M059J (cell line): ENCODE measurements around the gene DNAH3. TPM values are rescaled to one million over a fixed set of nuclear protein-coding genes. Genes with fewer than 3 reads are reported as not detected.
"Not testable (repeated sequence)": the region's sequence is repeated elsewhere in the genome, so short reads cannot be mapped to it uniquely, and the experiment has no call there.

Experiments
- DNase-seq: peaks from one replicate; pipeline ENCODE4 v3.0.0-alpha.2; 2012; ENCODE audit warnings: low read depth
- total RNA-seq: library from RNA; depleted of rRNA; stranded (reverse); fragments of >200 nt; shearing (Covaris generic); gene quantifications from 2 replicates; pipeline ENCODE4 v1.2.3, GENCODE V29; 2014; rRNA removed

DNAH3 gene, protein sequence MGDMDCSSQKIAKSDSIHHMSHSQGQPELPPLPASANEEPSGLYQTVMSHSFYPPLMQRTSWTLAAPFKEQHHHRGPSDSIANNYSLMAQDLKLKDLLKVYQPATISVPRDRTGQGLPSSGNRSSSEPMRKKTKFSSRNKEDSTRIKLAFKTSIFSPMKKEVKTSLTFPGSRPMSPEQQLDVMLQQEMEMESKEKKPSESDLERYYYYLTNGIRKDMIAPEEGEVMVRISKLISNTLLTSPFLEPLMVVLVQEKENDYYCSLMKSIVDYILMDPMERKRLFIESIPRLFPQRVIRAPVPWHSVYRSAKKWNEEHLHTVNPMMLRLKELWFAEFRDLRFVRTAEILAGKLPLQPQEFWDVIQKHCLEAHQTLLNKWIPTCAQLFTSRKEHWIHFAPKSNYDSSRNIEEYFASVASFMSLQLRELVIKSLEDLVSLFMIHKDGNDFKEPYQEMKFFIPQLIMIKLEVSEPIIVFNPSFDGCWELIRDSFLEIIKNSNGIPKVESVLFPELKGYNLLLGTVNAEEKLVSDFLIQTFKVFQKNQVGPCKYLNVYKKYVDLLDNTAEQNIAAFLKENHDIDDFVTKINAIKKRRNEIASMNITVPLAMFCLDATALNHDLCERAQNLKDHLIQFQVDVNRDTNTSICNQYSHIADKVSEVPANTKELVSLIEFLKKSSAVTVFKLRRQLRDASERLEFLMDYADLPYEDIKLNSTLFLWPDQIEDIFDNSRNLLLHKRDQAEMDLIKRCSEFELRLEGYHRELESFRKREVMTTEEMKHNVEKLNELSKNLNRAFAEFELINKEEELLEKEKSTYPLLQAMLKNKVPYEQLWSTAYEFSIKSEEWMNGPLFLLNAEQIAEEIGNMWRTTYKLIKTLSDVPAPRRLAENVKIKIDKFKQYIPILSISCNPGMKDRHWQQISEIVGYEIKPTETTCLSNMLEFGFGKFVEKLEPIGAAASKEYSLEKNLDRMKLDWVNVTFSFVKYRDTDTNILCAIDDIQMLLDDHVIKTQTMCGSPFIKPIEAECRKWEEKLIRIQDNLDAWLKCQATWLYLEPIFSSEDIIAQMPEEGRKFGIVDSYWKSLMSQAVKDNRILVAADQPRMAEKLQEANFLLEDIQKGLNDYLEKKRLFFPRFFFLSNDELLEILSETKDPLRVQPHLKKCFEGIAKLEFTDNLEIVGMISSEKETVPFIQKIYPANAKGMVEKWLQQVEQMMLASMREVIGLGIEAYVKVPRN (N-terminal part only)
- 0.02 TPM in 1 of 2 replicates, not detected in the other for total RNA-seq

GRCh38 chr16:21150375-21151001 lies at the start of gene DNAH3:
DNAH3 (minus strand) TSS chr16:21150846; CDS start chr16:21150319, 527 bp downstream.
- DNase-seq = peak; percentile 8

DNA sequence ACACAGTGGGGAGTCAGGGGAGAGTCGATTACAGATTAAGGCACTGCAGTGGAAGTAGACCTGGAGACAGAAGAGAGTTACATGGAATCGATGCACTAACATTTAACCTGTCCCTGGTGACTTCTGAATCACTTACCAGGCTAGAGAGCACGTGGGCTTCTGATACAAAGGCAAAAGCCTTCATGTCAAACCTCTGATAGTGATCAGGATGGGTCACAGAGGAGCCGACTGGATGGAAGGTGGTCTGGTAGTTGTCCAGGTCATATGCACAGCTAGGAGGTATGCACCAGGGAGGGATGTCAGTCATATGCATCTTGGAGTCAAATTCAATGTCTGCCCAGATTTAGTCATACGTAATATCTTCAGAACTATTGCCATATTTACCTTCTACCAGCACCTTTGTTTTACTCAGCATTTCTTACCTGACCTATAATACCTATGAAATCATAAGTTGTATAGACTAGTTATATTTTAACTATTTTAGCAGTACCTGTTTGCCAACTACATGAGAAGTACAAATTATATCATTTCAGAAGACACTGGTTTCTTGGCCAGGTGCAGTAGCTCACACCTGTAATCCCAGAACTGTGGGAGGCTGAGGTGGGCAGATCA lies 49.1 kb upstream of the DNAH3 start:
- DNase-seq = no peak

DNA sequence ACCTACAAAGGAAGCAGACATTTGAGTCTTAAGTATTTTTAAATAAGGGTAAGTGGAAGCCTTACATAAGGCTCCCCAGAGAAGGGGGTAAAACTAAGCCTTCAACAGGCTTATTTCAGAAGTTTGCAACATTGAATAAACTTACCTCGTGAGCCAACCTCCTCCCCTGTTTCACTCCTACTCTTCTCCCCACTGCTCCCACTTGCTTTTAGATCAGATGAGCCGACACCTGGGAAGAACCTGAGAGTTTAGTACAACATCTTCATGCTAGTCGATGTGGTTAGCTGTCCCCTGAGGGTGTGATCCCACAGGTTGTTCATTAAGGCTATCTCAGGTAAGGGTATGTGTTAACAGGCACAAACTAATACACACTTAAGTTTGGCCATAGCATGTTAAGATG lies 47.0 kb upstream of the DNAH3 start:
- DNase-seq = no peak

DNA sequence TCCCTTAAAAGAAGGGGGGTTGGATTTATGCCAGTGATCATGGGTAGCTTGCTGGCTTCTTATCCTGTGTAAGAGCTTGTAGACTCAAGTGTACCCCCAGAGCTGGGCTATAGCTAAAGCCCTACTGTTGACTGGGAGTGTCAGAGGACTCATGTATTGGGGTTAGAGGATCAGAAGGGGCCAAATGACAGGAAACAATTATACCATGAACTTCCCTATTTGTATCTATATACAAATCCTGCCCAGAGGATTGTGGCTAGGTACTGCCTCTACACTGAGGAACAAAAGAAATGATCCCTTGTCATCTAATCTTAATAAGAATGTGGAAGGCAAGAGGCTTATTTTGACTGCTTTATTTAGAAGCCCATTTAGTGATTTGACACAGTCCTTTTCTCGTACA lies 46.5 kb upstream of the DNAH3 start:
- DNase-seq = no peak

DNA sequence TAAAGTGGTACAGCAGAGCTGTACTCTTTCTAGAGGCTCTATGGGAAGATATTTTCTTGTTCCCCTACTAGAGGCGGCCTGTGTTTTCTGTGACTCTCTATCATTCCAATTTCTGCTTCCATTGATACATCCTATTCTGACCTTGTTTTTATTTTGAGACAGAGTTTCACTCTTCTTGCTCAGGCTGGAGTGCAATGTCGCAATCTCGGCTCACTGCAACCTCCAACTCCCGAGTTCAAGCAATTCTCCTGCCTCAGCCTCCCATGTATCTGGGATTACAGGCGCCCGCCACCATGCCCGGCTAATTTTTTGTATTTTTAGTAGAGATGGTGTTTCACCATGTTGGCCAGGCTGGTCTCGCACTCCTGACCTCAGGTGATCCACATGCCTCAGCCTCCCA lies 44.7 kb upstream of the DNAH3 start:
- DNase-seq = not testable (repeated sequence)

DNA sequence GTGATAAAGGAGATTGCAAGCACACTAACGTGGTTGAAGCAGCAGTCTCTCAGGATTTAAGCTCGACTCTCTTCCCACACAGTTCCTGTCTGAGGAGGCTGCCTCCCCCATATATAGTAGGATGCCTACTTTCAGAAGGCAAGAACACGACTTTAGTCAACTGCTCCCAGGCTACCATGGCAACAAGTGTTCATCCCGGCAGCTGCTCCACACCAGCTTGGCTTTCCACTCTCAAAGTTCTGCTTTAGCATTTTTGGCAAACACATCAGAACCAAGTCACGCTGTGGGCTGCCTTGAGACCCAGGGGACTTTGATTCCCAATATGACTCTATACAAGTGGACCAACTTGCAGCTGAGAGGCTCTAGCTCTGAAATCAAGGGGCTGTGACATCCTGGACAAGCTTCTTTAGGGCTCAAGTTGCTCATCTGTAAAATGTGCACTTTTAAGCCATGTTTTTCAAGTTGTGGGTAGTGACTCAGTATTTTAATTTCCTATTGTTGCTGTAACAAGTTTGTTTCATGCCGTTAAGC lies 44.2 kb upstream of the DNAH3 start:
- DNase-seq = no peak

DNA sequence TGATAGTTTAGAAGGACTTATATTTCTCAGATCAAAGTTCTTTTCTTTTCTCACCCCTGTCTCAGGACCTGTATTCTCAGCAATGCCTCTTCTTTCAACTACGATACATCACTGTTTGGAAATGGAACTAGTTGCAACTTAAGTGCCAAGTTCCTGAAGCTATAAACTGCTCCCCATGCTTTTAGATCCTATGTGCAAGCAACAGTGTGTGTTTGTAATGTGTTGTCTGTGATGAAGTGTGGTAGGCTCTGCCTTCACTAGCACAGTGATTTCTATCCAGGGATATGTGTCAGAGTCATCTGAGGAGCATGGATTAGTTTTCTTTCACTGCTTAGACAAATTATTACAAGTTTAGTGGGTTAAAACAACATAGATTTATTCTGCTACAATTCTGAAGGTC lies 42.3 kb upstream of the DNAH3 start:
- DNase-seq = no peak

DNA sequence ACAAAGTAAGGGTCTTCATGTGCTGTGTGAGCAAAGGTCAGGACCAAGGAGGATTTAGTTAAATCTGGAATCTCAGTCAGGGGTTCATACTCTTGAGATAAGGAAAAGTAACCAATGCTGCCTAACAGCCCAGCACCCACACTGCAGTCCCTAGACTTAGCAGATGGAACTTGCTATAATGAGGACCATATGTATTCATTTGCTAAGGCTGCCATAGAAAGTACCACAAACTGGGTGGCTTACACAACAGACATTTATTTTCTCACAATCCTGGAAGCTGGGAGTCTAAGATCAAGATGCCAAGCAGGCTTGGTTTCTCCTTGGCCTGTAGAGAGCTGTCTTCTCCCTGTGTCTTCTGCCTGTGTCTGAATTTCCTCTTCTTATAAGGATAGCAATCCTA lies 40.0 kb upstream of the DNAH3 start:
- DNase-seq = no peak

DNA sequence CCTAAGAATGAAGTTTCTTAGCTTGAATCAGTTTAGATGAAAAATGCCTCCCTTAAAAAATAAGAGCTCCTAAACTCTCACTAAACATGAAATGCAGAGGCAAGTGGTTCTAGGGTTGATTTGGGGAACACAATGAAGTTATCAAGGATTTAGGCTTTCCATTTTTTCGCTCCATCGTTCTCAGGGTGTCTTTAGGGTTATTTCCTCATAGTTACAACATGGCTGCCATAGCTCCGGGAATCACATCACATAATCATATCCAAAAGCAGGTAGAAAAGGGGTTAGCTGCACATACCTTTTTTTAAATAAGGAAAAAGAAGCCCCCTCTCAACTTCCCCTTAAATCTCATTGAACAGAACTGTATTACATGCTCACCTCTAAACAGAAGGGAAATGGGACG lies 39.4 kb upstream of the DNAH3 start:
- no peak for DNase-seq

- DNase-seq = no peak
Measured at GRCh38 chr16:21189311-21189710, 38.7 kb upstream of the DNAH3 start.

DNA sequence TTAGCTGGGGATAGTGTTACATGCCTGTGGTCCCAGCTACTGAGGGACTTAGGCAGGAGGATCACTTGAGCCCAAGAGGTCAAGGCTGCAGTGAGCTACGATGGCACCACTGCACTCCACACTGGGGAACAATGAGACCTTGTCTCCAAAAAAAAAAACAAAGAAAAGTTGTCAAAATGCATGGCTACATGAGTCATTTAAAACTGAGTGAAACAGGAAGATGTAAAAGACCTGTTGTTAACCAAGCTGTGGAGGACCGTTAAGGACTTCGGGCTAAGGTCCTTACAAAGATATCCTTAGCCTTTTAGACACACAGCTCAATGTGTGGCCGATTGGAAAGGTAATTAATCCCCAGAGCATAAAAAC lies 35.7 kb upstream of the DNAH3 start:
- DNase-seq = peak; percentile 43

GRCh38 chr16:21185659-21186325 lies 35.1 kb upstream of the DNAH3 start:
- no peak for DNase-seq

- no peak for DNase-seq
Measured at GRCh38 chr16:21184834-21185233, 34.2 kb upstream of the DNAH3 start.

- no peak for DNase-seq
Measured at GRCh38 chr16:21183995-21184394, 33.3 kb upstream of the DNAH3 start.

DNA sequence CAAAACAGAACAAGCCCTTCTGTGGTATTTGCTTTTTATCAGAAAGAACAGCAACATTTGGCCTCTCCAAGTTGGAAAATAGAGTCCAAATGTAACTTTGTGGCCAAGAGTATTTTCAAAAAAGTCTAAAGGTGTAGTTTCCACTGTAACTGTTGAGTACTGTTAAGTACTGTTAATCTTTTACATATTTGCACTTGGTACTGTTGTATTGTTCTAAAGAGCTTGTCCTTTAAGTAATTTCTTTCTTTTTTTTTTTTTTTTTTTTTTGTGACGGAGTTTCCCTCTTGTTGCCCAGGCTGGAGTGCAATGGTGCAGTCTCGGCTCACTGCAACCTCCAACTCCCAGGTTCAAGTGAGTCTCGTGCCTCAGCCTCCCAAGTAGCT lies 29.3 kb upstream of the DNAH3 start:
- no peak for DNase-seq

GRCh38 chr16:21179126-21179982 lies 28.7 kb upstream of the DNAH3 start:
- DNase-seq = no peak

GRCh38 chr16:21175397-21175796 lies 24.8 kb upstream of the DNAH3 start:
- DNase-seq = no peak

GRCh38 chr16:21172650-21173049 lies 22.0 kb upstream of the DNAH3 start:
- DNase-seq = no peak

- not testable (repeated sequence) for DNase-seq
Measured at GRCh38 chr16:21170116-21170515, 19.5 kb upstream of the DNAH3 start.
